ENCODE data around the gene TMEM37. TPM values are rescaled to one million over a fixed set of nuclear protein-coding genes. Genes with fewer than 3 reads are reported as not detected.

TMEM37 gene
- total RNA-seq, 1 experiment from 2014 or later: 2.3 TPM

GRCh38 chr2:119419065-119419464, 12.6 kb upstream of the TMEM37 start:
- CTCF ChIA-PET: no interaction called here
- RAD21 ChIA-PET (ENCODE audit: low non-redundant PET in 1 of 2, low total read pairs in 2 of 2, uncharacterized antibody in 2 of 2, unreplicated experiment in 2 of 2): no interaction called here
- H3K4me3 ChIP-seq (replicated peaks in 1 of 2; ENCODE audit: low read depth in 1 of 2, low read length in 2 of 2): no peak overlapping the region
- DNase-seq (ENCODE audit: low read depth, low spot score) (no peak), ATAC-seq (no peak)
- H3K27ac ChIP-seq (ENCODE audit: low read depth, low read length): no peak overlapping the region
- H3K27me3 ChIP-seq (ENCODE audit: insufficient read depth, low read length): no peaks in the 10 kb centered on the region
- H4K20me1 ChIP-seq (ENCODE audit: insufficient read depth): no peaks in the 10 kb centered on the region
- H3K4me1 ChIP-seq (ENCODE audit: control insufficient read depth in 1 of 2, insufficient read depth in 2 of 2, low read length in 2 of 2): no peaks in the 10 kb centered on the region
- H3K9me3 ChIP-seq (ENCODE audit: control insufficient read depth in 1 of 2, insufficient read depth in 1 of 2, low read depth in 1 of 2, low read length in 2 of 2): peaks cover 3 to 4% of the 10 kb centered on the region in 2 experiments; a peak in 2 of 4 replicates
- no peak overlapping the region for H3K4me2 ChIP-seq (ENCODE audit: low read length)
- intact Hi-C loops (cut with micrococcal nuclease): no loop called here
- TF ChIP-seq ZNF274 (IDR thresholded peaks at IDR 0.05; ENCODE audit: low read depth, low read length) (no peak), REST (IDR thresholded peaks at IDR 0.05; ENCODE audit: low read depth) (no peak), POLR2A (IDR thresholded peaks at IDR 0.05; ENCODE audit: borderline replicate concordance, extremely low read depth, insufficient read depth, insufficient read length) (no peak), YY1 (IDR thresholded peaks at IDR 0.05; ENCODE audit: extremely low read depth, insufficient replicate concordance, low read depth, low read length) (no peak), FOSL1 (IDR thresholded peaks at IDR 0.05; ENCODE audit: low read depth) (no peak), EZH2phosphoT487 (IDR thresholded peaks at IDR 0.05; ENCODE audit: borderline replicate concordance) (no peak), CBX3 (IDR thresholded peaks at IDR 0.05; ENCODE audit: low read depth) (no peak), EGR1 (IDR thresholded peaks at IDR 0.05; ENCODE audit: low read depth) (no peak)
- TF ChIP-seq, protein P1, sequence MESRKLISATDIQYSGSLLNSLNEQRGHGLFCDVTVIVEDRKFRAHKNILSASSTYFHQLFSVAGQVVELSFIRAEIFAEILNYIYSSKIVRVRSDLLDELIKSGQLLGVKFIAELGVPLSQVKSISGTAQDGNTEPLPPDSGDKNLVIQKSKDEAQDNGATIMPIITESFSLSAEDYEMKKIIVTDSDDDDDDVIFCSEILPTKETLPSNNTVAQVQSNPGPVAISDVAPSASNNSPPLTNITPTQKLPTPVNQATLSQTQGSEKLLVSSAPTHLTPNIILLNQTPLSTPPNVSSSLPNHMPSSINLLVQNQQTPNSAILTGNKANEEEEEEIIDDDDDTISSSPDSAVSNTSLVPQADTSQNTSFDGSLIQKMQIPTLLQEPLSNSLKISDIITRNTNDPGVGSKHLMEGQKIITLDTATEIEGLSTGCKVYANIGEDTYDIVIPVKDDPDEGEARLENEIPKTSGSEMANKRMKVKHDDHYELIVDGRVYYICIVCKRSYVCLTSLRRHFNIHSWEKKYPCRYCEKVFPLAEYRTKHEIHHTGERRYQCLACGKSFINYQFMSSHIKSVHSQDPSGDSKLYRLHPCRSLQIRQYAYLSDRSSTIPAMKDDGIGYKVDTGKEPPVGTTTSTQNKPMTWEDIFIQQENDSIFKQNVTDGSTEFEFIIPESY (IDR thresholded peaks at IDR 0.05; ENCODE audit: extremely low read depth, insufficient replicate concordance, low read length): no peak
- TF ChIP-seq, protein P2, sequence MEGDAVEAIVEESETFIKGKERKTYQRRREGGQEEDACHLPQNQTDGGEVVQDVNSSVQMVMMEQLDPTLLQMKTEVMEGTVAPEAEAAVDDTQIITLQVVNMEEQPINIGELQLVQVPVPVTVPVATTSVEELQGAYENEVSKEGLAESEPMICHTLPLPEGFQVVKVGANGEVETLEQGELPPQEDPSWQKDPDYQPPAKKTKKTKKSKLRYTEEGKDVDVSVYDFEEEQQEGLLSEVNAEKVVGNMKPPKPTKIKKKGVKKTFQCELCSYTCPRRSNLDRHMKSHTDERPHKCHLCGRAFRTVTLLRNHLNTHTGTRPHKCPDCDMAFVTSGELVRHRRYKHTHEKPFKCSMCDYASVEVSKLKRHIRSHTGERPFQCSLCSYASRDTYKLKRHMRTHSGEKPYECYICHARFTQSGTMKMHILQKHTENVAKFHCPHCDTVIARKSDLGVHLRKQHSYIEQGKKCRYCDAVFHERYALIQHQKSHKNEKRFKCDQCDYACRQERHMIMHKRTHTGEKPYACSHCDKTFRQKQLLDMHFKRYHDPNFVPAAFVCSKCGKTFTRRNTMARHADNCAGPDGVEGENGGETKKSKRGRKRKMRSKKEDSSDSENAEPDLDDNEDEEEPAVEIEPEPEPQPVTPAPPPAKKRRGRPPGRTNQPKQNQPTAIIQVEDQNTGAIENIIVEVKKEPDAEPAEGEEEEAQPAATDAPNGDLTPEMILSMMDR (IDR thresholded peaks at IDR 0.05 in 2 of 3, conservative IDR thresholded peaks at IDR 0.05 in 1 of 3; ENCODE audit: borderline replicate concordance in 1 of 3, insufficient read depth in 1 of 3, low read depth in 2 of 3, low read length in 2 of 3): no peak
- BruUV-seq (replicated peaks): no TSS peak
- H3K9ac ChIP-seq (ENCODE audit: low read length): no peak overlapping the region
- no peaks in the 10 kb centered on the region for H3K36me3 ChIP-seq (ENCODE audit: control insufficient read depth in 1 of 2, insufficient read depth in 2 of 2, low read length in 2 of 2)
- no peak overlapping the region for H2AFZ ChIP-seq (ENCODE audit: low read depth, low read length, poor library complexity, severe bottlenecking)
- POLR2A ChIA-PET: no interaction called here
- H3K9me2 ChIP-seq (ENCODE audit: insufficient read depth): no peaks in the 10 kb centered on the region
- no peaks in the 10 kb centered on the region for H3K79me2 ChIP-seq (ENCODE audit: insufficient read depth, low read length)

All from HCT116 (cell line).